Stomach (tissue), 9 donors: ENCODE results near the gene AGL. TPM values are rescaled to one million over a fixed set of nuclear protein-coding genes. Genes with fewer than 3 reads are reported as not detected.
"Not testable (repeated sequence)": the region's sequence is repeated elsewhere in the genome, so short reads cannot be mapped to it uniquely, and the experiment has no call there.

ENCODE experiments used
- DNase-seq, 2 donors: peaks; one replicate each; pipeline versions ENCODE4 v3.0.0 to v3.0.0-alpha.2; 2013 to 2019
- H3K27ac ChIP-seq, 5 donors: fragments of 200-600 bp in 4 of 5; sonication (generic) in 4 of 5; one replicate each; pipeline ENCODE4 v1.5.1; 2013 to 2019; ENCODE audit warnings: mild to moderate bottlenecking in 1 of 5, moderate library complexity in 1 of 5
- H3K27me3 ChIP-seq, 3 donors: fragments of 200-600 bp; sonication (generic); one replicate each; pipeline ENCODE4 v1.5.1; 2017 to 2019; ENCODE audit warnings: mixed run types in 1 of 3
- H3K36me3 ChIP-seq, 4 donors: fragments of 200-600 bp; sonication (generic); 1 replicate in 3 of 4; 2 replicates in 1 of 4; pipeline ENCODE4 v1.5.1; 2016 to 2019
- H3K4me1 ChIP-seq, 4 donors: fragments of 200-600 bp; sonication (generic); one replicate each; pipeline ENCODE4 v1.5.1; 2016 to 2019
- H3K4me3 ChIP-seq, 4 donors: fragments of 200-600 bp; sonication (generic) in 3 of 4; one replicate each; pipeline ENCODE4 v1.5.1; 2016 to 2019; ENCODE audit warnings: mild to moderate bottlenecking in 1 of 4
- H3K9me3 ChIP-seq, 4 donors: fragments of 200-600 bp; sonication (generic); one replicate each; pipeline ENCODE4 v1.5.1; 2016 to 2019
- CTCF ChIP-seq, 7 experiments: fragments of 450-650 bp in 4 of 7; fragments of 200-600 bp in 3 of 7; sonication (generic) in 3 of 7; IDR thresholded peaks; one replicate each; pipeline ENCODE4 v1.5.1; 2016 to 2019; ENCODE audit warnings: antibody characterized with exemption in 7 of 7, control low read depth in 2 of 7, mild to moderate bottlenecking in 1 of 7
- EP300 ChIP-seq: sonication (generic); formaldehyde crosslinking; IDR thresholded peaks from one replicate; pipeline ENCODE4 v1.6.1; 2017; ENCODE audit warnings: antibody characterized with exemption
- POLR2A ChIP-seq, 4 donors: fragments of 450-650 bp; IDR thresholded peaks; one replicate each; pipeline ENCODE4 v1.6.1; 2016; ENCODE audit warnings: antibody characterized with exemption in 4 of 4, control low read depth in 2 of 4, mild to moderate bottlenecking in 1 of 4, moderate library complexity in 1 of 4
- POLR2AphosphoS5 ChIP-seq, 3 donors: sonication (generic); formaldehyde crosslinking; IDR thresholded peaks; one replicate each; pipeline ENCODE4 v1.6.1; 2016; ENCODE audit warnings: antibody characterized with exemption in 3 of 3
- WGBS, 5 donors: extraction: QIAGEN DNeasy Blood & Tissue Kit in 3 of 5; methylation state at CpG; one replicate each; pipeline versions ENCODE4 v1.1.5 to v1.1.7; 2013 to 2018; 5-methylcytosine and 5-hydroxymethylcytosine counted together
- intact Hi-C: fragments of 100-400 bp; cut with DNase I; formaldehyde crosslinking; loops from one replicate; pipeline ENCODE4 v1.15.1; 2023; ENCODE audit warnings: low total_unique reads
- polyA plus RNA-seq, 3 donors: library from polyadenylated mRNA; stranded (reverse); fragments of 200-250 nt; gene quantifications; one replicate each; pipeline ENCODE4 v1.2.3, GENCODE V29; 2013
- total RNA-seq, 5 donors: library from RNA; depleted of rRNA; stranded (reverse); fragments of >200 nt; gene quantifications; one replicate each; pipeline versions ENCODE4 v1.1.0 to v1.2.3, GENCODE V29; 2014 to 2016
- donor health status: healthy with polysubstance abuse.
- donor health status: Bipolar disorder and iron deficiency.
- donor health status: healthy.

The AGL gene
- total and polyA plus RNA-seq, 8 donors, result 4.3 to 107 (median 16.1) TPM

- H3K4me1 ChIP-seq, result no peaks in the 10 kb centered on the region
- WGBS, 5 donors, result 85 to 86% (median 85%) methylated on average over 1 of the region's 1 CpG
- intact Hi-C loops, result no loop called here
- TF ChIP-seq POLR2A (IDR thresholded peaks at IDR 0.05), result no peak
- TF ChIP-seq POLR2AphosphoS5 (IDR thresholded peaks at IDR 0.05), result no peak
- no peak for TF ChIP-seq EP300
- no peak for TF ChIP-seq CTCF (IDR thresholded peaks at IDR 0.05)
- H3K27ac ChIP-seq, result no peak overlapping the region
- no peaks in the 10 kb centered on the region for H3K27me3 ChIP-seq
- no peaks in the 10 kb centered on the region for H3K9me3 ChIP-seq
- no peak overlapping the region for H3K4me3 ChIP-seq
- H3K36me3 ChIP-seq, result peaks cover 8 to 91% (median 80%) of the 10 kb centered on the region in 4 donors
- no peak for DNase-seq
Measured at GRCh38 chr1:99891997-99892396, 41.8 kb downstream of the AGL start.

- H3K4me1 ChIP-seq, DNase-seq, H3K9me3 ChIP-seq, intact Hi-C loops, H3K27me3 ChIP-seq, H3K4me3 ChIP-seq, H3K27ac ChIP-seq: not testable (repeated sequence)
- peaks cover 3 to 82% (median 59%) of the 10 kb centered on the region in 4 donors for H3K36me3 ChIP-seq
- 94 to 98% (median 96%) methylated on average over 4 of the region's 4 CpGs for WGBS, 5 donors
Measured at GRCh38 chr1:99903278-99903677, 53.1 kb downstream of the AGL start.

GRCh38 chr1:99906535-99906934, 56.4 kb downstream of the AGL start:
- no peak overlapping the region for H3K4me3 ChIP-seq
- no peaks in the 10 kb centered on the region for H3K4me1 ChIP-seq
- no peaks in the 10 kb centered on the region for H3K27me3 ChIP-seq
- H3K27ac ChIP-seq, result no peak overlapping the region
- H3K9me3 ChIP-seq, result peaks cover 0 to 4% (median 2%) of the 10 kb centered on the region in 4 donors
- no peak for DNase-seq
- TF ChIP-seq POLR2A (IDR thresholded peaks at IDR 0.05) (no peak), CTCF (IDR thresholded peaks at IDR 0.05) (no peak)
- peaks cover 3 to 74% (median 58%) of the 10 kb centered on the region in 4 donors for H3K36me3 ChIP-seq
- intact Hi-C loops, result no loop called here

- no peak overlapping the region for H3K27ac ChIP-seq
- H3K27me3 ChIP-seq, result no peaks in the 10 kb centered on the region
- peaks cover 0 to 8% (median 3%) of the 10 kb centered on the region in 4 donors for H3K4me1 ChIP-seq
- DNase-seq, result no peak
- no peaks in the 10 kb centered on the region for H3K9me3 ChIP-seq
- intact Hi-C loops, result no loop called here
- H3K4me3 ChIP-seq, result no peak overlapping the region
- TF ChIP-seq POLR2AphosphoS5 (IDR thresholded peaks at IDR 0.05), result no peak
- TF ChIP-seq EP300, result no peak
- no peak for TF ChIP-seq POLR2A (IDR thresholded peaks at IDR 0.05)
- no peak for TF ChIP-seq CTCF (IDR thresholded peaks at IDR 0.05)
- 88 to 94% (median 93%) methylated on average over 3 of the region's 3 CpGs for WGBS, 5 donors
- peaks cover 0 to 83% (median 74%) of the 10 kb centered on the region in 4 donors for H3K36me3 ChIP-seq
Measured at GRCh38 chr1:99917214-99917613, 67.1 kb downstream of the AGL start.

GRCh38 chr1:99919220-99919619, 69.1 kb downstream of the AGL start:
- Histone ChIP-seq H3K4me3 (no peak overlapping the region), H3K9me3 (no peaks in the 10 kb centered on the region), H3K4me1 (peaks cover 0 to 8% (median 3%) of the 10 kb centered on the region in 4 donors), H3K36me3 (peaks cover 0 to 77% (median 56%) of the 10 kb centered on the region in 4 donors), H3K27ac (no peak overlapping the region), H3K27me3 (no peaks in the 10 kb centered on the region)
- TF ChIP-seq EP300, result no peak
- TF ChIP-seq POLR2AphosphoS5 (IDR thresholded peaks at IDR 0.05), result no peak
- no peak for TF ChIP-seq CTCF (IDR thresholded peaks at IDR 0.05)
- no peak for TF ChIP-seq POLR2A (IDR thresholded peaks at IDR 0.05)
- WGBS, 5 donors, result 84 to 100% (median 94%) methylated on average over 1 of the region's 1 CpG
- intact Hi-C loops, result no loop called here
- no peak for DNase-seq
